Activated naive CD4-positive, alpha-beta T cell treated with anti-CD3 and anti-CD28 coated beads for 36 hours (primary cell): ENCODE measurements around the gene AIF1L. TPM values are rescaled to one million over a fixed set of nuclear protein-coding genes. Genes with fewer than 3 reads are reported as not detected.

Source experiments
- CTCF ChIA-PET: fragments of 350-600 bp; sonication (Branson Sonifier 250); formaldehyde crosslinking; loops from one replicate; lab custom pipeline; 2021; ENCODE audit warnings: antibody characterized with exemption; lab: Charles Lee
- DNase-seq: peaks from one replicate; pipeline ENCODE4 v3.0.0-alpha.2; 2020
- H3K27ac Mint-ChIP-seq: one replicate; pipeline ENCODE4 v1.8.0; 2021; ENCODE audit warnings: mild to moderate bottlenecking, mixed read lengths
- H3K27me3 Mint-ChIP-seq: one replicate; pipeline ENCODE4 v1.8.0; 2021; ENCODE audit warnings: low read depth, mixed read lengths
- H3K36me3 Mint-ChIP-seq: one replicate; pipeline ENCODE4 v1.8.0; 2021; ENCODE audit warnings: low read depth, mixed read lengths
- H3K4me1 Mint-ChIP-seq: one replicate; pipeline ENCODE4 v1.8.0; 2021; ENCODE audit warnings: low read depth, mixed read lengths
- H3K4me3 Mint-ChIP-seq: one replicate; pipeline ENCODE4 v1.8.0; 2021; ENCODE audit warnings: mild to moderate bottlenecking, moderate library complexity, mixed read lengths
- H3K9me3 Mint-ChIP-seq: one replicate; pipeline ENCODE4 v1.8.0; 2021; ENCODE audit warnings: mixed read lengths
- intact Hi-C: fragments of 100-400 bp; cut with micrococcal nuclease; formaldehyde crosslinking; loops from one replicate; pipeline ENCODE4 v1.15.1; 2023
- total RNA-seq, 2 experiments: library from RNA; stranded (reverse); gene quantifications; one replicate each; pipeline ENCODE4 v1.2.3, GENCODE V29; 2021

AIF1L gene
- total RNA-seq, 2 experiments from 2014 or later, result 1.4 to 1.8 TPM

DNA sequence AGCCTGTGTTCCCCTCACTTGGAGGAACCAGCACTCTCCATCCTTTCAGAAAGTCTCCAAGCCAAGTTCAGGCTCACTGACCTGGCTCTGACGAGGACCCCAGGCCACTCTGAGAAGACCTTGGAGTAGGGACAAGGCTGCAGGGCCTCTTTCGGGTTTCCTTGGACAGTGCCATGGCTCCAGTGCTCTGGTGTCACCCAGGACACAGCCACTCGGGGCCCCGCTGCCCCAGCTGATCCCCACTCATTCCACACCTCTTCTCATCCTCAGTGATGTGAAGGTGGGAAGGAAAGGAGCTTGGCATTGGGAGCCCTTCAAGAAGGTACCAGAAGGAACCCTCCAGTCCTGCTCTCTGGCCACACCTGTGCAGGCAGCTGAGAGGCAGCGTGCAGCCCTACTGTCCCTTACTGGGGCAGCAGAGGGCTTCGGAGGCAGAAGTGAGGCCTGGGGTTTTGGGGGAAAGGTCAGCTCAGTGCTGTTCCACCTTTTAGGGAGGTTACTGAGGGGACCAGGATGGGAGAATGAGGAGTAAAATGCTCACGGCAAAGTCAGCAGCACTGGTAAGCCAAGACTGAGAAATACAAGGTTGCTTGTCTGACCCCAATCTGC lies 24.4 kb downstream of the AIF1L start:
- Mint-ChIP-seq H3K4me3 (no peak overlapping the region), H3K27me3 (peaks cover 2% of the 10 kb centered on the region)

DNA sequence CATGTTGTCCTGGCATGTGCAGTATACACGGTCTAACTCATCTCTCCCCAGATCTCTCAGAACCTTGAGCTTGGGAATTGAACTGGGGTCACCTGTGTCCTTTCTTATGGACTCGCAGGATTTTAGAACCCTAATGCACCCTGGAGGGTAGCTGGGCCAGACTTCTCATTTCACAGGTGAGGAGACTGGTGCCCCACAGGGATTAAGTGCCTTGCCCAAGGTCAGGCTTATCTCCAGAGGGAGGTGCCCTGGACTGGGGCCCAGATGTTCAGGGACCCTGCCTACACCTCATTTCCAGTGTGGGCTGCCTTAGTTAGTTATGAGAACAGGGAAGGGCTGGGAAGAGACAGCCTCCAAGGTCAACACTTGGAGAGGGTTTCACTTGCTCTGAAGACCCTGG lies 25.0 kb downstream of the AIF1L start:
- peaks cover 2% of the 10 kb centered on the region for H3K27me3 Mint-ChIP-seq
- intact Hi-C loops, result no loop called here
- no peak for DNase-seq
- CTCF ChIA-PET, result no interaction called here
- H3K9me3 Mint-ChIP-seq, result no peaks in the 10 kb centered on the region
- H3K4me1 Mint-ChIP-seq, result peaks cover 10% of the 10 kb centered on the region
- no peak overlapping the region for H3K27ac Mint-ChIP-seq
- peaks cover 3% of the 10 kb centered on the region for H3K36me3 Mint-ChIP-seq
- no peak overlapping the region for H3K4me3 Mint-ChIP-seq

More for the DNA sequence above, 24.4 kb downstream of the AIF1L start:
- intact Hi-C loops, result no loop called here
- H3K27ac Mint-ChIP-seq, result no peak overlapping the region
- DNase-seq, result no peak
- peaks cover 3% of the 10 kb centered on the region for H3K36me3 Mint-ChIP-seq
- CTCF ChIA-PET, result no interaction called here
- H3K4me1 Mint-ChIP-seq, result peaks cover 5% of the 10 kb centered on the region
- H3K9me3 Mint-ChIP-seq, result no peaks in the 10 kb centered on the region

DNA sequence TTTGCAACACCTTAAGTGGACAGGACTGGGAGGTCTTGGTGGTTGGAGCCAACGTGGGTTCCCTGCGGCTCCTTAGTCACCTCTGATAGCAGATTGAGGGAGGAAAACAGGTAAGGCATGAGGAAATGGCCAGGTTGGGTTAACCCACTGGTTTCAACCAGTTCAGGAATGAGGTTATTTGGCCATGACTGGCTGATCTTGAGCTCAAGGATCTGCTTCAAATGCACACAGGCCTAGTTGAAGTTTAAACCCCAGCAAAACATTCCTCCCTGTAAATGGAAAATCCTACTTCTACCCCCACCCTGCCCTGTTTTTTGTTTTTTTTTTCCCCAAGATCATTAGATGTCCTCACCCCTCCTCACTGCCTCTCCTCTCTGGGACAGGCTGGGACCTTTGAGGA lies 25.8 kb downstream of the AIF1L start:
- peaks cover 16% of the 10 kb centered on the region for H3K4me1 Mint-ChIP-seq
- intact Hi-C loops, result no loop called here
- CTCF ChIA-PET, result no interaction called here
- H3K4me3 Mint-ChIP-seq, result no peak overlapping the region
- no peak overlapping the region for H3K27ac Mint-ChIP-seq
- peaks cover 2% of the 10 kb centered on the region for H3K27me3 Mint-ChIP-seq
- peaks cover 3% of the 10 kb centered on the region for H3K36me3 Mint-ChIP-seq
- DNase-seq, result no peak
- H3K9me3 Mint-ChIP-seq, result no peaks in the 10 kb centered on the region

DNA sequence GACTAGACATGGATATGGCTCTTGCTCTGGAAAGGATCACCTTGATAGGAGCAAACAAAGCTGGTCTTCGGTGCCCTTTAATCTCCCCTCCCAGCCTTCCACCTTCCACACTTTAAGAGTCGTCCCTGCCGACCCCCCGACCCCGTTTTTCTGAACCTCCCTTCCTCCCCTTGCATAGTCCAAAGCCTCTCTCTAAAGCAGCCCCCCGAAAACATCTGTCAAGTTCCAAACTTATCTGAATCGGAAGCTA lies 28.6 kb downstream of the AIF1L start:
- no peaks in the 10 kb centered on the region for H3K27me3 Mint-ChIP-seq
- peak overlapping the region; percentile 96 for H3K4me3 Mint-ChIP-seq
- H3K9me3 Mint-ChIP-seq, result no peaks in the 10 kb centered on the region
- peaks cover 32% of the 10 kb centered on the region for H3K4me1 Mint-ChIP-seq
- CTCF ChIA-PET, result interaction anchor here (0.6 to 1.0 kb wide), 2 partner anchors 68 to 79 kb away, joined by 3 to 5 read pairs; no protein-coding TSS in a partner anchor
- H3K36me3 Mint-ChIP-seq, result peaks cover 26% of the 10 kb centered on the region
- H3K27ac Mint-ChIP-seq, result peak overlapping the region; percentile 92
- DNase-seq, result peak; percentile 7
- intact Hi-C loops, result loop anchor here (1.0 to 5.0 kb wide), 5 partner anchors 146 to 433 kb away; partner anchors contain the start of genes EXOSC2 and POMT1

DNA sequence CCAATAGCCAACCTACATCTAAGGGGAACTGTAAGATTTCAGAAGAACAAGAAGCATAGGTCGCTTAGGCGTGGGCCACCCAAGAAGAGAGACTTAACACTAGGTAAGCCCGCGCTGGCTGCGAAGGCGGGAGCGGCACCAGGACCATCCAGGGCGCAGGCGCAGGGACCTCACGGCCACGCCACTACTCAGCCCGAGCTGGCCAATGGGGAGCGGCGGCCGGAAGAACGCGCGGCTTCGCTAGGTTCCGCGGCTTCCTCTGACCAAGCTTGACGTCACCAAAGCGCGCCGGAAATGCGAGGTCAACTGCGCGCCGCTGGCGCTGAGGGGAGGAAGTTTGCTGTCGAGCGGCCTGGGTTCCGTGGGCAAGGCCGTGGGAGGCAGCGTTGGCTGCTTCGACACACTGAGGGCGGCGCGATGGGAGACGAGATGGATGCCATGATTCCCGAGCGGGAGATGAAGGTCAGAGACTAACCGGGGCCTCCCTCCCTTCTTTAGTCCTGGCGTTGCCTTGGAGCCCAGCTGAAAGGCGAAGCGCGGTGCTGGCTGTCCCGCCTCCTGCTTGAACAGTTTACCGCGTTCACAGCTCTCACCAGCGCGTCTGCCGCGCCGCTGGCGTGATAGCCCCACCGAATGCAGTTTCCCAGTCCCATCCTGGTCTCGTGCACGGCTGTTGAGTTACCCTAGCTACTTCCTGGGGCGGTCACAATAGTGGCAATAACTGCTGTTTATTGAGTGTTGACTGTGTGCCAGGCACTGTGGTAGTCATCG lies 29.1 kb downstream of the AIF1L start, which contains the start of gene NUP214:
NUP214 (plus strand) TSS at position 299 of the 771 bp plus-strand sequence; CDS start at position 418, 119 bp downstream.
- no peaks in the 10 kb centered on the region for H3K9me3 Mint-ChIP-seq
- CTCF ChIA-PET, result interaction anchor here (0.5 to 1.0 kb wide), 4 partner anchors 69 to 289 kb away, joined by 3 to 5 read pairs (median 3); no protein-coding TSS in a partner anchor

DNA sequence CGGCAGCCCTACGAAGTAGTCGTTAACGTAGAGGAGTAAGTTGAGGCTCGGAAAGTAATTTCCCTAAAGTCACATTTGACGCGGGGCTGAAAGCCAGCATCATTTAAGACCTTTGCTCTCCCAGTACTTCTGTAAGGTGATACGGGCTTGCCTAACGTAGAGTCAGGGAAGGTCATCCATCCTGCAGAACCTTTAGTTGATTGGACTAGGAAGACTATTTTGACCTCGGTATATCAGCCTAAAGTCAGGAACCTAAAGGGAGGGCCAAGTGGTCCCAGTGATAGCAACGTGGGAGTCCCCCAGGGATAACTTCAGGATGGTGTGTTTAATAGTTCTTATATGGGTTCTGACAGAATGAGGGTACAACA lies 29.7 kb downstream of the AIF1L start:
- Mint-ChIP-seq H3K4me1 (peaks cover 36% of the 10 kb centered on the region), H3K4me3 (peak overlapping the region; percentile 96), H3K36me3 (peaks cover 30% of the 10 kb centered on the region), H3K9me3 (no peaks in the 10 kb centered on the region), H3K27me3 (no peaks in the 10 kb centered on the region), H3K27ac (peak overlapping the region; percentile 92)
- CTCF ChIA-PET, result interaction anchor here (0.5 kb wide), 1 partner anchor 201 kb away, joined by 3 read pairs; no protein-coding TSS in a partner anchor
- DNase-seq, result no peak
- intact Hi-C loops, result loop anchor here (5.0 kb wide), 2 partner anchors 271 to 434 kb away; partner anchors contain the start of gene EXOSC2

More for the DNA sequence above, 29.1 kb downstream of the AIF1L start, which contains the start of gene NUP214:
- DNase-seq, result peak; percentile 100
- Mint-ChIP-seq H3K4me3 (peak within 1 kb of the TSS; percentile 96), H3K4me1 (peaks cover 33% of the 10 kb centered on the region), H3K36me3 (peaks cover 27% of the 10 kb centered on the region), H3K27ac (peak within 1 kb of the TSS; percentile 92), H3K27me3 (no peaks in the 10 kb centered on the region)
- intact Hi-C loops, result loop anchor here (1.0 to 5.0 kb wide), 5 partner anchors 145 to 433 kb away; partner anchors contain the start of genes EXOSC2 and POMT1

DNA sequence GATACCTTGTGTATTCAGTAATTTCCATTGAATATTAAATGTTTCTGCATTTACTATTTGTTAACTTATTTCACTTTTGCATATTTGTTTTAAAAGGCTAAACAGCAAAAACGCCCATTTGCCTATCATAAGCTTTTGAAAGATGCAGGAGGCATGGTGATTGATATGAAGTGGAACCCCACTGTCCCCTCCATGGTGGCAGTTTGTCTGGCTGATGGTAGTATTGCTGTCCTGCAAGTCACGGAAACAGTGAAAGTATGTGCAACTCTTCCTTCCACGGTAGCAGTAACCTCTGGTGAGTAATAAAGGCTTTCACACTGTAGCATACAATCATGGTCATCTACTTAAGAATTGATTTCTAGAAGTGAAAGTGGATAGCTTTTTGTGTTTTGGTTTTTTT lies 32.9 kb downstream of the AIF1L start:
- H3K4me1 Mint-ChIP-seq, result peaks cover 36% of the 10 kb centered on the region
- no peak overlapping the region for H3K27ac Mint-ChIP-seq

DNA sequence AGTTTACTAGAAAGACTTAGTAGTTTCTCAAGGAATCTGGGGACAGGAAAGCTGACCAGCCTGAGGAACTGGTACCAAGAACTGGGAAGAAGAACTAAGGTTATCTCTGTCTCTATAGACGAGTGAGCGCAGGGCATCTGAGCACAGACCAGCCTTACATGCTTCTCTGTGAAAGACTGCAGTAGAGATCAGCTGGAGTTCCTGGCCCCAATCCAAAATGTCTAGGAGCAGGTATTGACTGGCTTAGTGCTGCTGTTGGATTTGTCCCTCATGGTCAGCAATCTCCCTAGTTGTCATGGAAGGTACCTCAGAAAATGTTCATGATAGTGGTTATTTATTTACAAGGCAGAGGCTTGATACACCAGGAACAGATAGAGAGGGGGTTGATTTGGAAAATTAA lies 42.3 kb downstream of the AIF1L start:
- no peak for DNase-seq
- H3K4me3 Mint-ChIP-seq, result no peak overlapping the region
- no peak overlapping the region for H3K27ac Mint-ChIP-seq

More for the DNA sequence above, 32.9 kb downstream of the AIF1L start:
- CTCF ChIA-PET, result no interaction called here
- H3K27me3 Mint-ChIP-seq, result no peaks in the 10 kb centered on the region
- H3K9me3 Mint-ChIP-seq, result no peaks in the 10 kb centered on the region
- intact Hi-C loops, result loop anchor here (5.0 kb wide), 2 partner anchors 268 to 437 kb away; partner anchors contain the start of gene EXOSC2
- H3K4me3 Mint-ChIP-seq, result no peak overlapping the region
- no peak for DNase-seq
- peaks cover 45% of the 10 kb centered on the region for H3K36me3 Mint-ChIP-seq

DNA sequence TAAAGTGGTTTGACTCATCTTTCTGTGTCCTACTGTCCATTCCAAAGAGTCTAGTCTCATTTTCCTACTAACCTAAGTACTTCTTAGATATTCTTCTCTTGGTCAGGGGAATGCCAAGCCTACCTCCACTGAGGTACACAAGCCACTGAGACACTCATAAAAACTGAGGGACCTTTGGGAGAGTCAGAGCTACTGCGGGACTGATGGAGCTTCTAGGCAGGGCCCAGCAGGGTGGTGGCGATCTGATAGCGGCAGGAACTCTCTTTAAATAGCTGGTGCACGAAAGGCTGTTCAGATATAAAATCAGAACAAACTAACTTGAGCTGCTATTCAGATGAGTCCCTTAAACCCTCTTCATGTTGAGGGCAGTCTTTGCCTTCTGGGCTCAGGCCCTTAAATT lies 43.8 kb downstream of the AIF1L start:
- Mint-ChIP-seq H3K36me3 (peaks cover 53% of the 10 kb centered on the region), H3K4me1 (peaks cover 3% of the 10 kb centered on the region), H3K27ac (no peak overlapping the region), H3K4me3 (no peak overlapping the region), H3K9me3 (no peaks in the 10 kb centered on the region), H3K27me3 (no peaks in the 10 kb centered on the region)
- no peak for DNase-seq
- CTCF ChIA-PET, result no interaction called here
- intact Hi-C loops, result no loop called here

More for the DNA sequence above, 42.3 kb downstream of the AIF1L start:
- CTCF ChIA-PET, result no interaction called here
- no peaks in the 10 kb centered on the region for H3K9me3 Mint-ChIP-seq
- H3K36me3 Mint-ChIP-seq, result peaks cover 47% of the 10 kb centered on the region
- H3K27me3 Mint-ChIP-seq, result no peaks in the 10 kb centered on the region
- intact Hi-C loops, result no loop called here
- H3K4me1 Mint-ChIP-seq, result peaks cover under 1% of the 10 kb centered on the region

DNA sequence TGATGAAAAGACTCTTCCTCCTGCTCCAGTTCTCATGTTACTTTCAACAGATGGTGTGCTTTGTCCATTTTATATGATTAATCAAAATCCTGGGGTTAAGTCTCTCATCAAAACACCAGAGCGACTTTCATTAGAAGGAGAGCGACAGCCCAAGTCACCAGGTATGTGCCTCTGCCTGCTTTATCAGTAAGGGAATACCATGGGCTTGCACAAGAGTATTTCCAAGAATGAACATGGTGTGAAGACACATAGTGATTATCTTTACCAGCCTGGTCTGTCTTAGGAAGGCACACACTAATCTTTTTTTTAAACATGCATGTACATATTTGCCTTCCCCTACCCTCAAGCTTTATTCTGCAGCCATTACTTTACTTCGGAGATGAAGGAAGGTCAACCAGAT lies 44.2 kb downstream of the AIF1L start:
- Mint-ChIP-seq H3K27ac (no peak overlapping the region), H3K4me3 (no peak overlapping the region), H3K27me3 (no peaks in the 10 kb centered on the region), H3K4me1 (peaks cover 3% of the 10 kb centered on the region), H3K9me3 (no peaks in the 10 kb centered on the region), H3K36me3 (peaks cover 54% of the 10 kb centered on the region)
- no peak for DNase-seq
- intact Hi-C loops, result no loop called here
- CTCF ChIA-PET, result no interaction called here

DNA sequence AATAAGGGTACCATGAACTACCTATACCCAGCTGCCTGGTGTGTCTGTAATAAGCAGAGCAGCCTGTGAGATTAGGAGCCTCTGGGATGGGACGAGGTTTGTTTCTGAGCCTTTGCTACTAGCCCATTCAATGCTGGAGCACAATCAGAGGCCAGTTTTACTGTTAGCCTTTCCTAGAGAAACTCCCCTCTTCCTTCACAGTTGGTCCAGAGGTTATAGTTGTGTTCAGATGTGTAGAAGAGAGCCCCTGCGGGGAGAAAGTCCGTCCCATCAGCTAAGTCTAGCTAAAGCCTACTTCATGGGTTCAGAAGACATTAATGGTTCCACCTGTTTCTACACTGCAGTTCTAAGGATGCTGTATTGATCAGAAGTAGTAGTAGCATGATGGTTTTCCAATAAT lies 45.8 kb downstream of the AIF1L start:
- no peaks in the 10 kb centered on the region for H3K27me3 Mint-ChIP-seq
- H3K4me3 Mint-ChIP-seq, result no peak overlapping the region
- H3K27ac Mint-ChIP-seq, result no peak overlapping the region
- no peak for DNase-seq
- H3K9me3 Mint-ChIP-seq, result no peaks in the 10 kb centered on the region
- peaks cover 3% of the 10 kb centered on the region for H3K4me1 Mint-ChIP-seq
- peaks cover 56% of the 10 kb centered on the region for H3K36me3 Mint-ChIP-seq
- intact Hi-C loops, result no loop called here
- CTCF ChIA-PET, result interaction anchor here (1.6 kb wide), 1 partner anchor 195 kb away, joined by 4 read pairs; no protein-coding TSS in a partner anchor

DNA sequence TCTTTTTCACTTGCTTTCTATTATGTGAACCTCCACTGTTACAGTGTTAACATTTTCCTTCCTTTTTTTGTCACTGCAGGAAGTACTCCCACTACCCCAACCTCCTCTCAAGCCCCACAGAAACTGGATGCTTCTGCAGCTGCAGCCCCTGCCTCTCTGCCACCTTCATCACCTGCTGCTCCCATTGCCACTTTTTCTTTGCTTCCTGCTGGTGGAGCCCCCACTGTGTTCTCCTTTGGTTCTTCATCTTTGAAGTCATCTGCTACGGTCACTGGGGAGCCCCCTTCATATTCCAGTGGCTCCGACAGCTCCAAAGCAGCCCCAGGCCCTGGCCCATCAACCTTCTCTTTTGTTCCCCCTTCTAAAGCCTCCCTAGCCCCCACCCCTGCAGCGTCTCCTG lies 47.9 kb downstream of the AIF1L start:
- H3K4me1 Mint-ChIP-seq, result peaks cover 8% of the 10 kb centered on the region
- intact Hi-C loops, result no loop called here
- no peaks in the 10 kb centered on the region for H3K9me3 Mint-ChIP-seq
- DNase-seq, result no peak
- H3K36me3 Mint-ChIP-seq, result peaks cover 48% of the 10 kb centered on the region
- CTCF ChIA-PET, result no interaction called here
- no peak overlapping the region for H3K27ac Mint-ChIP-seq
- no peak overlapping the region for H3K4me3 Mint-ChIP-seq
- H3K27me3 Mint-ChIP-seq, result no peaks in the 10 kb centered on the region
